GM12878 (cell line): Measurements from ENCODE around the gene ETV1. TPM values are rescaled to one million over a fixed set of nuclear protein-coding genes. Genes with fewer than 3 reads are reported as not detected.

Experiments used
- ATAC-seq: fragments of 200-7000 bp; cut with Tn5 transposase; 3 replicates; pipeline ENCODE4 v1.9.1; 2020; ENCODE audit warnings: mild to moderate bottlenecking, moderate library complexity
- BruUV-seq: library from RNA; stranded (reverse); fragments of 400-500 nt; replicated peaks from 2 replicates; lab custom pipeline; 2021; lab: Mats Ljungman, UMichigan
- CTCF ChIA-PET: fragments of 300-600 bp; sonication (Branson Sonifier 250); formaldehyde crosslinking; extraction: SDS; loops from one replicate; lab custom pipeline; 2021; ENCODE audit warnings: inconsistent platforms; lab: Yijun Ruan, JAX
- POLR2A ChIA-PET: fragments of 350-600 bp; formaldehyde crosslinking; extraction: SDS; loops from one replicate; lab custom pipeline; 2021; ENCODE audit warnings: inconsistent platforms; lab: Charles Lee
- RAD21 ChIA-PET: fragments of 300-600 bp; sonication (Branson Sonifier 250); formaldehyde crosslinking; loops from one replicate; lab custom pipeline; 2023; ENCODE audit warnings: antibody characterized with exemption; ENCODE audit not compliant: unreplicated experiment; lab: Charles Lee
- SMC1A ChIA-PET: fragments of 300-600 bp; sonication (Branson Sonifier 250); formaldehyde crosslinking; loops from one replicate; lab custom pipeline; 2023; ENCODE audit not compliant: unreplicated experiment, uncharacterized antibody; lab: Charles Lee
- DNase-seq: peaks from one replicate; pipeline ENCODE4 v3.0.0-alpha.2; 2011; ENCODE audit warnings: low read depth, low spot score
- FAIRE-seq: peaks from 3 replicates; lab custom pipeline; 2011; peaks lifted over from hg19 to GRCh38; lab: Jason Lieb, UNC
- H2AFZ ChIP-seq: 2 replicates; pipeline ENCODE4 v1.6.0; 2011; ENCODE audit warnings: low read depth, low read length, control low read depth; ENCODE audit not compliant: control insufficient read depth
- H3K27ac ChIP-seq: 2 replicates; pipeline ENCODE4 v1.5.1; 2011; ENCODE audit warnings: control low read depth; ENCODE audit not compliant: control insufficient read depth, insufficient read depth
- H3K27me3 ChIP-seq, 2 experiments: replicated peaks in 1 of 2; 2 replicates each; pipeline versions ENCODE4 v1.6.0 to v1.6.1; 2011; ENCODE audit warnings: low read length in 1 of 2; ENCODE audit not compliant: control insufficient read depth in 2 of 2, insufficient read depth in 2 of 2
- H3K36me3 ChIP-seq, 2 experiments: 2 replicates each; pipeline ENCODE4 v1.5.1; 2011; ENCODE audit warnings: low read length in 1 of 2; ENCODE audit not compliant: control insufficient read depth in 2 of 2, insufficient read depth in 2 of 2
- H3K4me1 ChIP-seq: 2 replicates; pipeline ENCODE4 v1.6.1; 2011; ENCODE audit warnings: mild to moderate bottlenecking, low read length, moderate library complexity, mixed read lengths; ENCODE audit not compliant: control insufficient read depth, insufficient read depth
- H3K4me2 ChIP-seq: 2 replicates; pipeline ENCODE4 v1.6.0; 2011; ENCODE audit warnings: control low read depth; ENCODE audit not compliant: control insufficient read depth, insufficient read depth
- H3K4me3 ChIP-seq: fragments of 200-600 bp; sonication (generic); 2 replicates; pipeline ENCODE4 v1.5.1; 2016
- H3K79me2 ChIP-seq: 2 replicates; pipeline ENCODE4 v1.6.0; 2011; ENCODE audit warnings: low read length; ENCODE audit not compliant: control insufficient read depth, insufficient read depth
- H3K9ac ChIP-seq: 2 replicates; pipeline ENCODE4 v1.8.0; 2011; ENCODE audit warnings: low read length, control low read depth, mixed read lengths; ENCODE audit not compliant: control insufficient read depth, insufficient read depth
- H3K9me3 ChIP-seq: replicated peaks from 3 replicates; pipeline ENCODE4 v1.5.1; 2011; ENCODE audit warnings: mild to moderate bottlenecking, low read length; ENCODE audit not compliant: control insufficient read depth, insufficient read depth
- H4K20me1 ChIP-seq: 2 replicates; pipeline ENCODE4 v1.6.0; 2011; ENCODE audit not compliant: control insufficient read depth, insufficient read depth
- ASH2L ChIP-seq: fragments of 300-600, 200-600 bp; sonication (generic); IDR thresholded peaks from 2 replicates; pipeline ENCODE4 v1.6.1; 2017; ENCODE audit warnings: low read depth, mild to moderate bottlenecking, borderline replicate concordance
- CHD1 ChIP-seq: IDR thresholded peaks from 2 replicates; pipeline ENCODE4 v1.6.1; 2012; ENCODE audit warnings: low read depth, low read length, improper control_type of control experiment
- E4F1 ChIP-seq: fragments of 450-650 bp; IDR thresholded peaks from 2 replicates; pipeline ENCODE4 v1.6.1; 2018; ENCODE audit warnings: borderline replicate concordance, mild to moderate bottlenecking; ENCODE audit not compliant: partially characterized antibody
- MEF2A ChIP-seq: IDR thresholded peaks from 2 replicates; pipeline ENCODE4 v1.6.1; 2011; ENCODE audit warnings: low read depth, mild to moderate bottlenecking, low read length, moderate library complexity; ENCODE audit not compliant: insufficient read depth
- NFIC ChIP-seq: IDR thresholded peaks from 2 replicates; pipeline ENCODE4 v1.6.1; 2012; ENCODE audit warnings: low read depth, mild to moderate bottlenecking, inconsistent platforms, low read length, moderate library complexity
- NR2C2 ChIP-seq: IDR thresholded peaks from 2 replicates; pipeline ENCODE4 v1.6.1; 2011; ENCODE audit warnings: borderline replicate concordance, low read depth; ENCODE audit not compliant: control insufficient read depth, insufficient read length
- RB1 ChIP-seq: fragments of 450-650 bp; formaldehyde crosslinking; IDR thresholded peaks from 2 replicates; pipeline ENCODE4 v1.6.1; 2017; ENCODE audit warnings: mild to moderate bottlenecking, borderline replicate concordance
- RELA ChIP-seq: fragments of 450-650 bp; IDR thresholded peaks from 2 replicates; pipeline ENCODE4 v1.8.0; 2014; ENCODE audit warnings: borderline replicate concordance; ENCODE audit not compliant: partially characterized antibody
- RUNX3 ChIP-seq: IDR thresholded peaks from 2 replicates; pipeline ENCODE4 v1.6.1; 2012; ENCODE audit warnings: low read length, inconsistent platforms
- SUZ12 ChIP-seq: fragments of 200-600 bp; sonication (generic); IDR thresholded peaks from one replicate; pipeline ENCODE4 v1.6.1; 2018; ENCODE audit warnings: antibody characterized with exemption, mild to moderate bottlenecking; ENCODE audit not compliant: unreplicated experiment
- TARDBP ChIP-seq: IDR thresholded peaks from 2 replicates; pipeline ENCODE4 v1.6.1; 2016; ENCODE audit warnings: borderline replicate concordance
- WGBS: methylation state at CpG from one replicate; pipeline ENCODE4 v1.1.6; 2016; ENCODE audit warnings: low lambda C conversion rate; ENCODE audit not compliant: insufficient replicate concordance, insufficient coverage; ENCODE audit errors: missing lambda C conversion rate; 5-methylcytosine and 5-hydroxymethylcytosine counted together
- in situ Hi-C: fragments of 300-500 bp; cut with MboI; formaldehyde crosslinking; loops from 9 replicates; pipeline ENCODE4 v1.14.3; 2018; ENCODE audit warnings: mixed read lengths
- intact Hi-C: fragments of 100-400 bp; cut with micrococcal nuclease; formaldehyde crosslinking; loops from one replicate; pipeline ENCODE4 v1.14.2; 2022; ENCODE audit not compliant: unreplicated experiment
- polyA plus RNA-seq, 11 experiments: library from polyadenylated mRNA; depleted of rRNA in 4 of 11; unstranded in 6 of 11; stranded (reverse) in 5 of 11; fragments of >200 nt; fragmentation: Nextera tagmentation in 4 of 11; fragmentation: Illumina TruSeq in 1 of 11; extraction: Ambion mirVana in 4 of 11; extraction: Trizol in 1 of 11; gene quantifications; 1 replicate in 1 of 11; 2 replicates in 10 of 11; pipeline versions ENCODE4 v1.2.1 to v1.2.3, GENCODE V29; 2011 to 2016; ENCODE audit warnings: inconsistent platforms in 2 of 11, missing spikeins in 2 of 11, low read depth in 1 of 11
- total RNA-seq, 4 experiments: library from RNA; depleted of rRNA in 3 of 4; stranded (reverse); fragments of >200 nt in 3 of 4; fragmentation: Illumina TruSeq in 1 of 4; extraction: Trizol in 1 of 4; gene quantifications; 2 replicates each; pipeline versions ENCODE4 v1.2.1 to v1.2.3, GENCODE V29; 2013 to 2021

The ETV1 gene
- total and polyA plus RNA-seq, 10 of the 15 experiments (the other 5 are each of a cell fraction or from before 2014, with no cell fraction given), result 0.03 to 9.3 (median 0.16) TPM; not detected in 4

- H3K27ac ChIP-seq, result no peak overlapping the region
- BruUV-seq, result no TSS peak
- no peak for FAIRE-seq
These were observed 2.5 kb upstream of the ETV1 start for GRCh38 chr7:13991791-13992595.

More at GRCh38 chr7:13991791-13992595, 2.5 kb upstream of the ETV1 start:
- no peaks in the 10 kb centered on the region for H4K20me1 ChIP-seq
- no peak overlapping the region for H3K9ac ChIP-seq
- POLR2A ChIA-PET, result interaction anchor here (0.6 kb wide), 1 partner anchor 118 kb away, joined by 3 read pairs; no protein-coding TSS in a partner anchor
- no peaks in the 10 kb centered on the region for H3K36me3 ChIP-seq
- H2AFZ ChIP-seq, result no peak overlapping the region; the same call in 1 of the 2 replicates
- in situ Hi-C loops, result no loop called here
- 0 out of 2 replicates have a peak overlapping the region, but pooled peaks have one; percentile 24 for H3K4me2 ChIP-seq
- no peaks in the 10 kb centered on the region for H3K4me1 ChIP-seq
- TF ChIP-seq RELA (no peak), CHD1 (no peak), NR2C2 (no peak), TARDBP (no peak), MEF2A (no peak), NFIC (no peak), RB1 (no peak), ASH2L (no peak), E4F1 (no peak), RUNX3 (no peak), SUZ12 (no peak)
- TF ChIP-seq, all 136 proteins: peak for 0
- Histone ChIP-seq H3K27me3 (no peaks in the 10 kb centered on the region; a peak in 1 of 4 replicates), H3K4me3 (no peak overlapping the region), H3K79me2 (no peaks in the 10 kb centered on the region), H3K9me3 (no peaks in the 10 kb centered on the region; the same call in 2 of the 3 replicates)
- DNase-seq (no peak), ATAC-seq (no peak)
- ChIA-PET RAD21 (interaction anchor here (1.2 kb wide), 1 partner anchor 13 kb away, joined by 3 read pairs; no protein-coding TSS in a partner anchor), SMC1A (interaction anchor here (0.6 to 1.4 kb wide), 5 partner anchors 8 to 80 kb away, joined by 3 to 7 read pairs (median 4); no protein-coding TSS in a partner anchor), CTCF (interaction anchor here (1.0 kb wide), 1 partner anchor 9 kb away, joined by 3 read pairs; no protein-coding TSS in a partner anchor)
- 55% methylated on average over 12 of the region's 12 CpGs for WGBS
- intact Hi-C loops, result no loop called here
